ENCODE data around the gene TRABD2B. TPM values are rescaled to one million over a fixed set of nuclear protein-coding genes. Genes with fewer than 3 reads are reported as not detected.

TRABD2B gene
- 1 to 10 TPM; 1.1 to 2.1 TPM for total RNA-seq

GRCh38 chr1:47997289-47998200 is at the start of gene TRABD2B:
TSS of gene TRABD2B (minus strand) at chr1:47997385.
- DNase-seq (ENCODE audit: low spot score) = peak; percentile 71
- Histone ChIP-seq H3K27me3 (replicated peaks; ENCODE audit: insufficient read depth) (peaks cover 3% of the 10 kb centered on the region), H3K27ac (peak within 1 kb of the TSS; percentile 58 to 65), H3K36me3 (no peaks in the 10 kb centered on the region), H3K9me3 (no peaks in the 10 kb centered on the region), H3K4me3 (peak within 1 kb of the TSS; percentile 48 to 54), H3K4me1 (replicated peaks) (no peaks in the 10 kb centered on the region)
- TF ChIP-seq POLR2AphosphoS5 (IDR thresholded peaks at IDR 0.05) (peak; percentile 24), POLR2A (IDR thresholded peaks at IDR 0.05) (no peak)
- TF ChIP-seq, protein P1, sequence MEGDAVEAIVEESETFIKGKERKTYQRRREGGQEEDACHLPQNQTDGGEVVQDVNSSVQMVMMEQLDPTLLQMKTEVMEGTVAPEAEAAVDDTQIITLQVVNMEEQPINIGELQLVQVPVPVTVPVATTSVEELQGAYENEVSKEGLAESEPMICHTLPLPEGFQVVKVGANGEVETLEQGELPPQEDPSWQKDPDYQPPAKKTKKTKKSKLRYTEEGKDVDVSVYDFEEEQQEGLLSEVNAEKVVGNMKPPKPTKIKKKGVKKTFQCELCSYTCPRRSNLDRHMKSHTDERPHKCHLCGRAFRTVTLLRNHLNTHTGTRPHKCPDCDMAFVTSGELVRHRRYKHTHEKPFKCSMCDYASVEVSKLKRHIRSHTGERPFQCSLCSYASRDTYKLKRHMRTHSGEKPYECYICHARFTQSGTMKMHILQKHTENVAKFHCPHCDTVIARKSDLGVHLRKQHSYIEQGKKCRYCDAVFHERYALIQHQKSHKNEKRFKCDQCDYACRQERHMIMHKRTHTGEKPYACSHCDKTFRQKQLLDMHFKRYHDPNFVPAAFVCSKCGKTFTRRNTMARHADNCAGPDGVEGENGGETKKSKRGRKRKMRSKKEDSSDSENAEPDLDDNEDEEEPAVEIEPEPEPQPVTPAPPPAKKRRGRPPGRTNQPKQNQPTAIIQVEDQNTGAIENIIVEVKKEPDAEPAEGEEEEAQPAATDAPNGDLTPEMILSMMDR (IDR thresholded peaks at IDR 0.05) = peak; percentile 83 to 98 (median 91)
- intact Hi-C loops (cut with DNase I) = loop anchor here (5.0 kb wide), 1 partner anchor 65 kb away; no protein-coding TSS in a partner anchor
- 6% methylated on average over 38 of the region's 86 CpGs for WGBS

- intact Hi-C loops (cut with DNase I) = no loop called here
- no peak for DNase-seq (ENCODE audit: low spot score)
These were observed 47.1 kb upstream of the TRABD2B start for GRCh38 chr1:48044311-48044710.

GRCh38 chr1:48043622-48044021 is 46.4 kb upstream of the TRABD2B start:
- no peak for DNase-seq (ENCODE audit: low spot score)
- no peak overlapping the region for H3K4me3 ChIP-seq
- TF ChIP-seq POLR2AphosphoS5 (IDR thresholded peaks at IDR 0.05) = no peak
- TF ChIP-seq, protein P1 (IDR thresholded peaks at IDR 0.05) = no peak
- TF ChIP-seq POLR2A (IDR thresholded peaks at IDR 0.05) = no peak
- intact Hi-C loops (cut with DNase I) = no loop called here
- no peaks in the 10 kb centered on the region for H3K36me3 ChIP-seq
- no peaks in the 10 kb centered on the region for H3K4me1 ChIP-seq (replicated peaks)
- no peaks in the 10 kb centered on the region for H3K9me3 ChIP-seq
- no peak overlapping the region for H3K27ac ChIP-seq
- no peaks in the 10 kb centered on the region for H3K27me3 ChIP-seq (replicated peaks; ENCODE audit: insufficient read depth)
- 57% methylated on average over 2 of the region's 2 CpGs for WGBS

More at GRCh38 chr1:48044311-48044710, 47.1 kb upstream of the TRABD2B start:
- Histone ChIP-seq H3K27ac (no peak overlapping the region), H3K4me1 (replicated peaks) (no peaks in the 10 kb centered on the region), H3K4me3 (no peak overlapping the region), H3K36me3 (no peaks in the 10 kb centered on the region), H3K27me3 (replicated peaks; ENCODE audit: insufficient read depth) (no peaks in the 10 kb centered on the region), H3K9me3 (no peaks in the 10 kb centered on the region)
- 78% methylated on average over 2 of the region's 2 CpGs for WGBS
- TF ChIP-seq POLR2A (IDR thresholded peaks at IDR 0.05) (no peak), POLR2AphosphoS5 (IDR thresholded peaks at IDR 0.05) (no peak)
- TF ChIP-seq, protein P1 (IDR thresholded peaks at IDR 0.05) = no peak

DNA sequence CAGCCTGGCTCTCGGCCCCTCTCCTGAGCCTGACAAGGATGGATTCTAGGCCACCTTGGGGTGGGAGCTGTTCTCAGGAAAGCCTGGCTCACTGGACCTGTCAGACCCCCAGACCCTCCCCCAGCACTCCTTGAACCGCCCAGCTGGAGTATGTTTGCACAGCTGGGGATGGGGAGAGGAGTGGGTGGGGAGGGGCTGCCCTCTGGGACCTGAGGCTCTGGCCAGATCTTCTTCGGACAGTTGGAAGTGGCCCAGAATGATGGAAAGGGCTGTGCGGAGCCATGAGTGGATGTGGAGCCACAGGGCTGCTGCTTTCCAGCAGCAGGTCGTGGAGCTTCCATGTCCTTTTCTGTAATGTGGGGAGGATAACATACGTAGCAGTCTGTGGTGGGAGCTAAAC is 43.0 kb upstream of the TRABD2B start:
- no peak for TF ChIP-seq POLR2A (IDR thresholded peaks at IDR 0.05)
- TF ChIP-seq, protein P1 (IDR thresholded peaks at IDR 0.05) = no peak
- 67% methylated on average over 6 of the region's 6 CpGs for WGBS
- Histone ChIP-seq H3K4me1 (replicated peaks) (no peaks in the 10 kb centered on the region), H3K27ac (no peak overlapping the region), H3K27me3 (replicated peaks; ENCODE audit: insufficient read depth) (no peaks in the 10 kb centered on the region), H3K4me3 (no peak overlapping the region), H3K9me3 (no peaks in the 10 kb centered on the region), H3K36me3 (no peaks in the 10 kb centered on the region)
- no peak for DNase-seq (ENCODE audit: low spot score)
- intact Hi-C loops (cut with DNase I) = no loop called here

Measured in prostate gland (tissue), 2 donors.